ENCODE data around the gene CIB4.

- TF ChIP-seq GATA2 (IDR thresholded peaks at IDR 0.05; ENCODE audit: low read depth, low read length) (no peak), GATA3 (IDR thresholded peaks at IDR 0.05; ENCODE audit: low read depth, low read length) (no peak)
Measured at GRCh38 chr2:26597197-26597596, 44.0 kb downstream of the CIB4 start.
